Loucy (cell line): ENCODE data around the gene KIAA1328.

Experiments
- CTCF ChIP-seq: fragments of 200-600 bp; sonication (generic); conservative IDR thresholded peaks from 2 replicates; pipeline ENCODE4 v1.5.1; 2014; ENCODE audit warnings: mild to moderate bottlenecking, antibody characterized with exemption, low read length
- EZH2phosphoT487 ChIP-seq: fragments of 200-600 bp; IDR thresholded peaks from 2 replicates; pipeline ENCODE4 v1.6.1; 2018; ENCODE audit warnings: antibody characterized with exemption, mild to moderate bottlenecking, moderate library complexity, borderline replicate concordance

GRCh38 chr18:36839835-36840234, 10.9 kb downstream of the KIAA1328 start:
- TF ChIP-seq CTCF (no peak), EZH2phosphoT487 (no peak)
